Stimulated activated CD4-positive, alpha-beta T cell treated with anti-CD3 and anti-CD28 coated beads, Interleukin-2, amount 100 ng/mL, for 48 hours (primary cell): Measurements from ENCODE around the gene CTIF.

Experiments used
- DNase-seq, 2 donors: peaks; one replicate each; pipeline ENCODE4 v3.0.0-alpha.2; 2020

Gene CTIF

GRCh38 chr18:48762022-48762421 lies 223.2 kb downstream of the CTIF start:
- no peak for DNase-seq

DNA sequence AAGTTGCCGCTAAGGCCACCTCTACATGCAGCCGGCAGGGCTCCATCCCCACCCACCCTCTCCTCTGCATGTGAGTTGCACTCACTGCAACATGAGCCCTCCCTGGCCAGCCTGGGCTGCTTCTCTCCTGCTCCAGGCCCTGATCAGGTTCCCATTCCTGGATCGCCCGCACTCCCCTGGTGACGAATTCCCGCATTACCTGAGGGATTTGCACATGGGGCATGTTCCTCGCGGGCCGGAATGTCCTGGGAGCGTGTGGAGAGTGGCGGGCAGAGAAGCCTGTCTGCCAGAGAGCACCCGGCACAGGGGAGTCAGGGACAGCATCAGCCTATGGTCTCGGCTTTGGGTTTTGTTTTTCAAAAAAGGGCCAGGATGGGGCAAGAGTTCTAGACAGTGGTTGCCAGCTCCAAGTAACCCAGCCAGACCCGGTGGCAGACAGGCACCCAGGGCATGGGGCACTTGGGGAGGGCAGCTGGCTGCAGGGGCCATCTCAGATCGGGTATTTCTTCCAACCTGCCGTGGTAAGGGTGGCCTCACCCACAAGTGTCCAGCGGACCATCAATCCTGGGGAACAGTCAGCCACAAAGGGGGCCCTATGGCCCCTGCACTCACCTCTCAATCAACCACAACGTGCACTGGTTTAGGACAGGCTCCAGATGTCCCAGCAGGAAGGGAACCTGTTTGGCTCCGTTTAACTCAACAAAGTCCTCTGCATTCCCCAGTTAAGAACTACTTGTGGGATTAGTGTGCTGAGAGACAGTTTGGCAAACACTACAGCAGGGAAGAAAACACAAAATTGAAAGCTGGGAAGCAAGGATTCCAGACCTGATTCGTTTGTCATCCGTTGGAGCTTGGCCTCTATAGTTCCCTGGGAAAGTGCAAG lies 224.2 kb downstream of the CTIF start:
- no peak for DNase-seq

GRCh38 chr18:48763719-48764100 lies 224.9 kb downstream of the CTIF start:
- DNase-seq: no peak

GRCh38 chr18:48765053-48765452 lies 226.2 kb downstream of the CTIF start:
- DNase-seq: no peak

GRCh38 chr18:48766026-48766425 lies 227.2 kb downstream of the CTIF start:
- DNase-seq: no peak

DNA sequence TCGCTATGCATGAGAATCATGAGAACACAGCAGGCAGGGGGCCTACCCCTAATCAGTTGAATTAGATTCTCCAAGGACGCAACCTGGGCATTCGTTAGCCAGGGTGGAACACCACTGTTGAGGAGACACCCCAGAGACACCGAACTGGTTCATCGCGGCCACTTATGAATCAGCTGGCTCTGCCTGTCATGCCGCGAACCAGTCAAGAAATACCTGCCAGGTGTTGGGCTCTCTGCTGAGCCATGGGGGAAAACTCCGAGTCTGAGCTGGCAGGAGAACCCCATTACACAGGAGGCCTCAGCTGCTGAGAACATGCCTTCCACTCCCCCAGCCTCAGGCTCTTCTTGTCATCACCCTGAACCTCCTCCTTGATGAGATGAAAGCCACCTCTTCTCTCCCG lies 227.7 kb downstream of the CTIF start:
- DNase-seq: no peak

GRCh38 chr18:48767090-48767690 lies 228.4 kb downstream of the CTIF start:
- DNase-seq: no peak

- no peak for DNase-seq
Observed at GRCh38 chr18:48769006-48769636, 230.3 kb downstream of the CTIF start.

- DNase-seq: no peak
Observed at GRCh38 chr18:48770243-48770642, 231.4 kb downstream of the CTIF start.

- no peak for DNase-seq
Observed at GRCh38 chr18:48771641-48772375, 233.0 kb downstream of the CTIF start.

DNA sequence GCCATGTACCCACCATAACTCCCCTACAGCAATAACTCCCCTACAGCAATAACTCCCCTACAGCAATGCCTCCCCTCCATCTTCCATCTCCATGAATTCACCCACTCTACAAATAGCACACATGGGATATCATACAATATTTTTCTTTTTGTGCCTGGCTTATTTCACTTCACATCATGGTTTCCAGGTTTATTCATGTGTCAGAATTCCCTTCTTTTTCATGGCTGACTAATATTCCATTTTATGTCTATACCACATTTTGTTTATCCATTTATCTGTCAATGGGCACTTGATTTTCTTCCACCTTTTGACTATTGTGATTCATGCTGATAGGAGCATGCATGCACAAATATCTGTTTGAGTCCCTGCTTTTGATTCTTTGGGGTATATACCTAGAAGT lies 233.6 kb downstream of the CTIF start:
- no peak for DNase-seq

- DNase-seq: no peak
Observed at GRCh38 chr18:48773821-48774220, 235.0 kb downstream of the CTIF start.

DNA sequence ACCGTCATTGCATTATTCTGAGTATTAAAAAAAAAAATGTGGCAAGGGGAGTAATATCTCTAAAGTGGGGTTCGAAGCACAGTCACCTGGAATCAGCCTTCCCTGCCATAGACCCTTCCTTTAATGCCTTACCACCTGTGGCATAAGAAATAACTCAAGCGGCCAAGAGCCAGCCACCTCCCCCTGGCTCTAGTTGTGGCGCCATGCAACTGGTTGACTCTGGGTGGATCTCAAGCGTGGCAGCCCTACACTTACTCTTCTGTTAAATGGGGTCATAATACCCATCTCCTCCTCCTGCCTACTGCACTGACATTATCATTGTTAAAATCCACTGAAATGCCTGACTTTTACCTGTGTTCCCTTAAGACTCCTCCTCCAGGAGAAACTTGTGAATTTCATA lies 236.1 kb downstream of the CTIF start:
- DNase-seq: no peak

DNA sequence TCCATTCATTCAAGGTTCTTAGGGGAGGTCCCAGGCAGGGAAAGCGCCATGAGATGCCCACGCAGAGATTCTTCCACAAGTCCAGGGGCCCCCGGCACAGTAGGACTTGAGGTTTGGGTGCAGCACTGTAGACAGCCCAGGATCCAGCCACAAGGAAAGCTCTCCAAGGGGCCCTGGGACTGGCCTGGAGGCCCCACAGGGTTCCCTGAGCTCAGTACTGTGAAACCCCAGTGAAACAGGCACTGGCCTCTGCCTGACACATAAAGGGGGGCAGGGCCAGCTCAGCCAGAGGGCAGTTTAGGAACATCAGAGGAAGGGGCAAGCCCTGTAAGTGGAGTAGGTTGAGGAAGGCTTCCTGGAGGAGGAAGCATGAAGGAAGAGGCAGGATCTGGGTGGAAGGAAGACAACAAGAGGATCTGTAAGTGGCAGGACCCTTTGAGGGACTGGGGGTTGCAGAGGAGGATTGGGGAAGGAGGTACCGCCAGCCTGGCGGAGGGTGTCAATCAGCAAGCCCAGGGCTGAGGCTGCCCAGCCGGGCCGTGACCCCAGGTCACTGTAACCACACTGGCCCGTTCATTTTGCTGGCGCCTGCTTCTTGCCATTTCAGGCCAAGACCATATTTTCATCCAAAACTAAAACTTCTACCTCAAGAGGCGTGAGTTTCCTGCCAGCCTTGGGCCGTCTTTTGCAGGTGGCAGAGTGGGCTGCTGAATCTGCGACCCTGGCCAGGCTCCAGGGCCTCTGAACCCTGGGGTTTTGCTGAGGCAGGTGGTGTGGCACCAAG lies 236.7 kb downstream of the CTIF start:
- no peak for DNase-seq

DNA sequence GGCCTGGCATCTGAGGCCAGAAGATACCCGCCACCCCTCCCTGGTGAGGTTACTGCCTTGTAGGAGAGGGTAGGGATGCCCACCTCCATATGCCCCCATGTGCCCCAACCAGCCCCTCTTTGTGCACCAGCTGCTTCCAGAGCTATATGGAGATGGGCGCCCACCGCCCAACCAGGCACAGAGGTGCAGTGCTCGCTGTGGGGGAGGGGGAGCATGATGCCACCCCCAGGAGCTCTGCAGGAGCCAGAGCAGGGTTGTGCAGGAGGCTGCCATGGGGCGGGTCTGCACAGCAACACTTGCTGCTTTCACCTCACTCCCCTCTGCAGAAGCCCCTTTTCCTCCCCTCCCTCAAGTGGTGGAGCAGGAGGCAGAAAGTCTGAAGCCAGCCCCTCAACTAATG lies 237.3 kb downstream of the CTIF start:
- no peak for DNase-seq

DNA sequence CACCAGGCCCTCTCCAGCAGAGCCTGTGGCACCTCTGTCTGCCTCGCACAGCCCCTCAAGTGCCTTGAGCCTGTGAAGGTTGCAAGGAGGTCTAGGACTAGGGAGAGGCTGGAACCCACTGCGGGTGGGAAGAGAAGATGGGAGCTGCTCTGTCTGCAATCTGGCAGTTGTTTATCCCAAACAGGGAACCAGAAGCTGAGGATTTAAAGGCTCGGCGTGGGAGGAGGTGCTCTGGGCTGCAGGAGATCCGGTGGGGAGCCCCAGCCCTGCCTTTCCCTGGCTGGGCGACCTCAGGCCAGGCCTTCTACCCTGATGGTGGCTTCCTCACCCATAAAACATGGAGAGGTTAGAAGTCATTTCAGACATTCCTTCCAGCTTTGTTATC lies 237.8 kb downstream of the CTIF start:
- no peak for DNase-seq

DNA sequence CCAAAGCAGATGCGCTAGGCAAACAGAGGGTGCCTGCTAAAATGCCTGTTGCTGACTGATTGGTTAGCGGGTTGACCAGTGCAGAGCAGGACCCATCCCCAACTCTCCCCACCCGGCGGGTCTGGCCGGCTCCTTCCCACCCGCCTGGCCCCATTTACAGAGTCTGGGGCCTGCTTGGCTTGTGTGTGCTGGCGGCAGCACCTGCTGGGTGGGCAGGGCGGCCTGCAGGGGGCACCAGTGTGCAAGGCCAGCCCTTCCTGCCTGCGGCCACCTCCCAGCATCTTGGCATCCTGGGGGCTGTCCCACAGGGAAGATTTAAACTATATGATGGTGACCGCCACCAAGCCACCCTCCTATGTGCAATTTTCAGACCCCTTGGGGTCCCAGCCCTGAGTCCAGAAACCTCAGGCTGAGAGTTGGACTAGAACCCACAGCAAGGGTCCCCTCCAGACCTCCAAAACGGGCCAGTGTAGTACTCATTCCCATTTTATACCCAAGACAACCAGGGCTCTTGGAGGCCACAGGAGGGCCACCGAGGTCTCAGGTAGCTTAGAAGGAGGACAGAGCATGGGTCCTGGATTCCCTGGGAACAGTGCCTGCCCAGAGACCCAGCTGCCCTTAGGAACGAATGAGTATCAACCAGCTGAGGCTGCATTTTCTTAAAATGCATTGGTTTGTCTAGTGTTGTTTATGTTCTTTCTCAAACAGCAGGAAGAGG lies 238.4 kb downstream of the CTIF start:
- peak; percentile 69 to 76 for DNase-seq

DNA sequence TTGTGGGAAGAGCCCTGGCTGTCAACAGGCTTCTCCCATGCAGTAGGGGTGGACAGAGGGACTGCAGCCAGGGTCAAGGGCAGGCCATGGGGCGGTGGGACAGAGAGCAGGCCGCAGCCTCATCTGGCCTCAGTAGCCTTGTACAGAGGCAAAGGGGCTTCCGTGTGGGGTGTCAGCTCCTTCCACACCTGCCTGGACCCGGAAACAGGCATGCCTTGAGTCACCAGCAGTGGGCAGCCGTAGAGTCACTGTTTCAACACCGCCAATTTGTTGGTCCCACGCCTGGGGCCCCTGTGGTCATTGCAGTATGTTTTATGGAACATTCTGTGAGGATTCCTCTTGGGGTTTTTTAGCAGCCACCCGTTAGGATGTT lies 238.9 kb downstream of the CTIF start:
- no peak for DNase-seq

- DNase-seq: no peak
Observed at GRCh38 chr18:48778344-48779011, 239.6 kb downstream of the CTIF start.

DNA sequence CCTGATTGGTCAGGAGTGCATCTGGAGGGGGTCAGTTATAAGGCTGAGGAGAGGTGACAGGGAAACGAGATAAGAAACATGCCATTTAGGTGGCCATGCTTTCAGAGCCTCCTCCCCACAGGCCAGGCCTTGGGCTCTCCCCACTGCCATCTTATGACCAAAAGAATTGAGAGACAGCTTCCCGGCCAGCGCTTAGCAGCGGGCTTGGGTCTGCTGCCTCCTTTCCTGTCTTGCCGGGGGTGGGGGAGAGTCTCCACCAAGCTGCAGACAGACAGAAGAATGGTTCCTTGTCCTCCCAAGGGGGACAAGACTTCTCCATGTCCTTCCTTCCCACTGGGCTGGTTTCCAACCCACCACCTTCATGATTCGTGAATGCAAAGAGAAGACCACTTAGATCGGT lies 240.6 kb downstream of the CTIF start:
- no peak for DNase-seq

DNA sequence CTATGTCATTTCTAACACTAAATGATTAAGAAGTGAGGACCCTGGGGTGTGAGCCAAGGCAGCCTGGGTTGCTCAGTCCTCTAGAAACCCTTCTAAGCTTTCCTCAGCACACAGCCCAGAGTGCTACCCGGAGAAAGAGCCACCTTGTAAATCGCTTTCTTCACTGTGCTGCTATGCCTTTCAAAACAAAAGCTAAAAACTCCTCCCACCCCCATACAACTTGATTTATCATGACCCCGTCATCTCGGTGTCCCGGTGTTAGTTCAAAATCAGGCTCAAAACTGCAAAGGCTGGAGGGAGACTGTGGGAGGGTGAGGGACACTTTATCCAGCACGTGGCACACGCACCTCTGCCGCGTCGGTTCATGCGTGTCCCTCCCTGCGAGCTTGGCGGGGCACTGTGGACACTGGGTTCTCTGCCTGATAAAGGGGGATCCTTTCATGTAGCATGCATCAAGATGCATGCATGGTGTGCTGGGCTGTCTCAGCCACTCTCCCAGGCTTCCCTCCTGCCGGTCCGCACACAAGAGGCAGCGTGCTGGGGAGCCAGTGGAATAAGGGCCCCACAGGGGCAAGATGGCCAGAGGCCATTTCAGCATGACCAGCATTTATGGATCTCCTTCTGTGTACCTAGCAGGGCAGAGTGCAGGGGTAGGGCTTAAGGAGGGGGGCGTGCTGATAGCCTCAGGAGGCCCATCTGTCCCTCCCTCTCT lies 241.5 kb downstream of the CTIF start:
- no peak for DNase-seq
